Keratinocyte (primary cell): ENCODE measurements around the gene CORO2B. TPM values are rescaled to one million over a fixed set of nuclear protein-coding genes. Genes with fewer than 3 reads are reported as not detected.

Experiments
- DNase-seq: peaks from one replicate; pipeline ENCODE4 v3.0.0-alpha.2; 2011; ENCODE audit warnings: low read depth, missing footprints, low spot score
- FAIRE-seq: peaks from 2 replicates; lab custom pipeline; 2011; peaks lifted over from hg19 to GRCh38; lab: Jason Lieb, UNC
- H2AFZ ChIP-seq: 2 replicates; pipeline ENCODE4 v1.6.0; 2012; ENCODE audit warnings: low read length, control low read depth, inconsistent platforms; ENCODE audit not compliant: control insufficient read depth
- H3K27ac ChIP-seq: 2 replicates; pipeline ENCODE4 v1.5.1; 2011; ENCODE audit warnings: low read length; ENCODE audit not compliant: control insufficient read depth, insufficient read depth
- H3K27me3 ChIP-seq: 3 replicates; pipeline ENCODE4 v1.6.0; 2011; ENCODE audit warnings: low read length; ENCODE audit not compliant: control insufficient read depth, insufficient read depth; ENCODE audit errors: extremely low read depth
- H3K36me3 ChIP-seq, 2 experiments: 2 replicates in 1 of 2; 3 replicates in 1 of 2; pipeline ENCODE4 v1.5.1; 2011; ENCODE audit warnings: low read length in 2 of 2, mild to moderate bottlenecking in 1 of 2; ENCODE audit not compliant: control insufficient read depth in 2 of 2, insufficient read depth in 2 of 2; ENCODE audit errors: extremely low read depth in 1 of 2
- H3K4me1 ChIP-seq: 3 replicates; pipeline ENCODE4 v1.5.1; 2011; ENCODE audit warnings: low read length; ENCODE audit not compliant: control insufficient read depth, insufficient read depth; ENCODE audit errors: extremely low read depth
- H3K4me2 ChIP-seq: 3 replicates; pipeline ENCODE4 v1.6.0; 2011; ENCODE audit warnings: low read depth, low read length; ENCODE audit not compliant: control insufficient read depth, insufficient read depth; ENCODE audit errors: extremely low read depth
- H3K4me3 ChIP-seq, 3 experiments: fragments of 200-600 bp in 1 of 3; sonication (generic) in 1 of 3; 2 replicates in 2 of 3; 3 replicates in 1 of 3; pipeline ENCODE4 v1.5.1; 2011 to 2016; ENCODE audit warnings: low read length in 3 of 3, mild to moderate bottlenecking in 3 of 3, control low read depth in 2 of 3, inconsistent platforms in 1 of 3, low read depth in 1 of 3, mixed read lengths in 1 of 3, mixed run types in 1 of 3, moderate library complexity in 1 of 3; ENCODE audit not compliant: control insufficient read depth in 2 of 3, insufficient read depth in 2 of 3; ENCODE audit errors: extremely low read depth in 1 of 3
- H3K79me2 ChIP-seq: 2 replicates; pipeline ENCODE4 v1.6.0; 2012; ENCODE audit warnings: low read length; ENCODE audit not compliant: control insufficient read depth, insufficient read depth
- H3K9ac ChIP-seq: 3 replicates; pipeline ENCODE4 v1.6.0; 2011; ENCODE audit warnings: low read length; ENCODE audit not compliant: control insufficient read depth, insufficient read depth; ENCODE audit errors: extremely low read depth
- H3K9me1 ChIP-seq: 3 replicates; pipeline ENCODE4 v1.6.0; 2011; ENCODE audit warnings: low read length; ENCODE audit not compliant: control insufficient read depth, insufficient read depth; ENCODE audit errors: extremely low read depth
- H3K9me3 ChIP-seq: 2 replicates; pipeline ENCODE4 v1.5.1; 2012; ENCODE audit warnings: low read depth, low read length; ENCODE audit not compliant: control insufficient read depth
- H4K20me1 ChIP-seq: 3 replicates; pipeline ENCODE4 v1.6.0; 2011; ENCODE audit warnings: low read length; ENCODE audit not compliant: control insufficient read depth, insufficient read depth; ENCODE audit errors: extremely low read depth
- EZH2 ChIP-seq: IDR thresholded peaks from one replicate; pipeline ENCODE4 v1.6.1; 2012; ENCODE audit warnings: inconsistent platforms, mild to moderate bottlenecking, low read length, moderate library complexity
- dilution Hi-C: fragments of 300-500 bp; cut with MboI; formaldehyde crosslinking; loops from one replicate; pipeline ENCODE4 v1.7.0; 2020; ENCODE audit warnings: low sequenced_read_pairs; ENCODE audit not compliant: extremely low pct_ligation_motif_present
- polyA plus RNA-seq, 5 experiments: library from polyadenylated mRNA; depleted of rRNA in 3 of 5; stranded (reverse) in 3 of 5; stranded (forward) in 1 of 5; unstranded in 1 of 5; fragments of >200 nt; gene quantifications; 1 replicate in 1 of 5; 2 replicates in 3 of 5; 3 replicates in 1 of 5; pipeline versions ENCODE4 v1.2.1 to v1.2.3, GENCODE V29; 2011 to 2012; ENCODE audit warnings: missing spikeins in 2 of 5, low read depth in 1 of 5, low replicate concordance in 1 of 5
- TF ChIP-seq, protein P1 (sequence below), 3 experiments: IDR thresholded peaks in 1 of 3; conservative IDR thresholded peaks in 1 of 3; optimal IDR thresholded peaks in 1 of 3; 2 replicates in 2 of 3; 3 replicates in 1 of 3; pipeline versions ENCODE3 to v1.5.1; 2011; ENCODE audit warnings: low read length in 3 of 3, mild to moderate bottlenecking in 3 of 3, moderate library complexity in 2 of 3, control low read depth in 1 of 3, inconsistent platforms in 1 of 3; ENCODE audit not compliant: insufficient read depth in 2 of 3; ENCODE audit errors: extremely low read depth in 1 of 3

Gene CORO2B
- polyA plus RNA-seq, 1 donor (not counting 4 experiments of a cell fraction or from before 2014, with no cell fraction given): 0.13 TPM

- Histone ChIP-seq H3K36me3 (no peaks in the 10 kb centered on the region), H3K9me1 (no peaks in the 10 kb centered on the region), H3K9ac (no peak overlapping the region), H3K4me3 (no peak overlapping the region), H4K20me1 (no peaks in the 10 kb centered on the region), H3K9me3 (no peaks in the 10 kb centered on the region), H3K4me2 (no peak overlapping the region), H3K79me2 (no peaks in the 10 kb centered on the region), H3K27me3 (peaks cover 25% of the 10 kb centered on the region), H2AFZ (no peak overlapping the region), H3K27ac (no peak overlapping the region), H3K4me1 (no peaks in the 10 kb centered on the region)
- FAIRE-seq: no peak
- dilution Hi-C loops: no loop called here
- TF ChIP-seq, protein P1, sequence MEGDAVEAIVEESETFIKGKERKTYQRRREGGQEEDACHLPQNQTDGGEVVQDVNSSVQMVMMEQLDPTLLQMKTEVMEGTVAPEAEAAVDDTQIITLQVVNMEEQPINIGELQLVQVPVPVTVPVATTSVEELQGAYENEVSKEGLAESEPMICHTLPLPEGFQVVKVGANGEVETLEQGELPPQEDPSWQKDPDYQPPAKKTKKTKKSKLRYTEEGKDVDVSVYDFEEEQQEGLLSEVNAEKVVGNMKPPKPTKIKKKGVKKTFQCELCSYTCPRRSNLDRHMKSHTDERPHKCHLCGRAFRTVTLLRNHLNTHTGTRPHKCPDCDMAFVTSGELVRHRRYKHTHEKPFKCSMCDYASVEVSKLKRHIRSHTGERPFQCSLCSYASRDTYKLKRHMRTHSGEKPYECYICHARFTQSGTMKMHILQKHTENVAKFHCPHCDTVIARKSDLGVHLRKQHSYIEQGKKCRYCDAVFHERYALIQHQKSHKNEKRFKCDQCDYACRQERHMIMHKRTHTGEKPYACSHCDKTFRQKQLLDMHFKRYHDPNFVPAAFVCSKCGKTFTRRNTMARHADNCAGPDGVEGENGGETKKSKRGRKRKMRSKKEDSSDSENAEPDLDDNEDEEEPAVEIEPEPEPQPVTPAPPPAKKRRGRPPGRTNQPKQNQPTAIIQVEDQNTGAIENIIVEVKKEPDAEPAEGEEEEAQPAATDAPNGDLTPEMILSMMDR (optimal IDR thresholded peaks at IDR 0.05 in 1 of 3, IDR thresholded peaks at IDR 0.05 in 1 of 3, conservative IDR thresholded peaks at IDR 0.05 in 1 of 3; ENCODE audit: extremely low read depth in 1 of 3, insufficient read depth in 2 of 3, low read length in 3 of 3): no peak
- TF ChIP-seq EZH2: no peak
- DNase-seq: no peak
Measured at GRCh38 chr15:68729789-68730411, 151.1 kb downstream of the CORO2B start.

- Histone ChIP-seq H2AFZ (no peak overlapping the region), H4K20me1 (no peaks in the 10 kb centered on the region), H3K36me3 (no peaks in the 10 kb centered on the region), H3K4me2 (no peak overlapping the region), H3K27ac (no peak overlapping the region), H3K27me3 (peaks cover 26% of the 10 kb centered on the region), H3K4me3 (no peak overlapping the region), H3K4me1 (no peaks in the 10 kb centered on the region), H3K79me2 (no peaks in the 10 kb centered on the region), H3K9ac (no peak overlapping the region), H3K9me1 (no peaks in the 10 kb centered on the region), H3K9me3 (no peaks in the 10 kb centered on the region)
- FAIRE-seq: peak; percentile 26
- no peak for DNase-seq
- no peak for TF ChIP-seq EZH2
- TF ChIP-seq, protein P1 (optimal IDR thresholded peaks at IDR 0.05 in 1 of 3, IDR thresholded peaks at IDR 0.05 in 1 of 3, conservative IDR thresholded peaks at IDR 0.05 in 1 of 3; ENCODE audit: extremely low read depth in 1 of 3, insufficient read depth in 2 of 3, low read length in 3 of 3): peak; percentile 47 to 67 (median 54)
- dilution Hi-C loops: no loop called here
Measured at GRCh38 chr15:68730471-68730919, 151.7 kb downstream of the CORO2B start.
